ENCODE measurements around the gene COL12A1. TPM values are rescaled to one million over a fixed set of nuclear protein-coding genes. Genes with fewer than 3 reads are reported as not detected.

Gene COL12A1
- total RNA-seq, 2 donors from 2014 or later, result 219 to 222 TPM

- no peak for DNase-seq (ENCODE audit: low spot score)
- intact Hi-C loops (cut with DNase I), result loop anchor here in 1 of 2 donors (5.0 kb wide), 1 partner anchor 219 kb away; no protein-coding TSS in a partner anchor
These were observed 49.5 kb downstream of the COL12A1 start for GRCh38 chr6:75156186-75156878.

DNA sequence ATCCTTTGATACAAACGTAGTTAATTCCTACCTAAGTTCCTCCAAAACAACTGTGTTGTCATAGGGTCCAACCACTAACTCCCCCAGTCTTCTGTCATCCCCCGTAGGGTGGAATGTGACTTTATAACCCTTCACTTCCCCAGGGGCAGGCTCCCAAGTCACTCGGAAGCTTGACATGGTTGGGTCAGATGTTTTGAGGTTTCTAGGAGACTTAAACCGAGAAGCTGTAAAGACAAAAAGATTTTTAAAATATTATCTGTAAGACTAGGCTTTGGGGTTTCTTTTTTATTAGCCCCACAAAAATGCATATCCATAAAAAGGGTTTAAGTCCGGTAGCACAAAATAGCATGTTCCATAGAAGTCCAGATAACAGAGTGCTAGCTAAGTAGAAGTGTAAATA, 50.2 kb downstream of the COL12A1 start:
- DNase-seq (ENCODE audit: low spot score), result no peak
- intact Hi-C loops (cut with DNase I), result loop anchor here in 1 of 2 donors (5.0 kb wide), 1 partner anchor 218 kb away; no protein-coding TSS in a partner anchor

DNA sequence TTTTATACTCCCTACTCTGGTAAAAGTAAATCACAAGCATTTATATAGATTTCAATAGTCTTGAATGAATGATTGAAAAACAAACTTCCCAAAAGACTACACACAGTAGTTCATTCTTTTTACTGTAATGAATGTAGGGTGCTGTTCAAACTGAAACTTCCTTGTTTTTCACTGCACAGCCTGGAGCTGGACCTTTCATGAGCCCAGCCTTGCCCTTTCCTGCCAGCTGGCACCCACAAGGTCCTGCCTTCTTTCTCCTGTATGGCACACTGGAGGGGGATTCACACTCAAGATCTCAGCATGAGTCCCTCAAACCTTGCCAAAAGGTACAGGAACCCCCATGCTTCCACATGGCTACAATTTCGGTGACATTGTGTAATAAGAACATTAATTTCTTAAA, 50.9 kb downstream of the COL12A1 start:
- DNase-seq (ENCODE audit: low spot score), result no peak
- intact Hi-C loops (cut with DNase I), result loop anchor here in 1 of 2 donors (5.0 kb wide), 1 partner anchor 218 kb away; no protein-coding TSS in a partner anchor

DNA sequence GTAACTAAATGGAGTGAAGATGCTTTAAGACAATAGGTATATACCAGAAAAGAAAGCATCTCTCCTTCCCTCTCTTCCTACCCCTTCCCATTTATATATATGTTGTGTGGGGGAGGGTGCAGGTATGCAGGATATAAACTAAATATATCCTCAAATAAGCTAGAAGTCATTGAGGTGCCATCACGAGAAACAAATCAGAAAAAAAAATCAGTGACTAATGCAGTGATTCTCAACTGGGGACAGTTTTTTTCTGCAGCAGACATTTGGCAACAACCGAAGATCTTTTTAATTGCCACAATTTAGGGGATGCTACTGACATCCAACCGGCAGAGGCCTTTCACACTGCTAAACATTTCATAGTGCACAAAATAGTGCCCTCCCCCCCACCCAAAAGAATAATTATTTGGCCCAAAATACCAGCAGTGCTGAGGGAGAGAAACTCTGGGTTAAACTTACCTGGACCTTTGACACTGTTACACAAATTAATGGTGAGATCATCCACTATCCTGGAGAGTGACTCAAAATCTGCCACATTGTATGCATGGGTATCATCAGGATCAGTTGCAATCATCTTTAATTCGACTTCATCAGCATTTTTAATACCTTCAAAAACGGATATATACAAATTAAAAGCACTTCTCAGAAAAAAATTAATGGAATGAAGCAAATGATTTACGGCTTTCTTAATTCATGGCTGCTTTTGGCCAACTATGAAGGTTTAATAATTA, 55.0 kb downstream of the COL12A1 start:
- DNase-seq (ENCODE audit: low spot score), result no peak
- intact Hi-C loops (cut with DNase I), result no loop called here

- no peak for DNase-seq (ENCODE audit: low spot score)
- intact Hi-C loops (cut with DNase I), result no loop called here
These were observed 56.2 kb downstream of the COL12A1 start for GRCh38 chr6:75149696-75150095.

DNA sequence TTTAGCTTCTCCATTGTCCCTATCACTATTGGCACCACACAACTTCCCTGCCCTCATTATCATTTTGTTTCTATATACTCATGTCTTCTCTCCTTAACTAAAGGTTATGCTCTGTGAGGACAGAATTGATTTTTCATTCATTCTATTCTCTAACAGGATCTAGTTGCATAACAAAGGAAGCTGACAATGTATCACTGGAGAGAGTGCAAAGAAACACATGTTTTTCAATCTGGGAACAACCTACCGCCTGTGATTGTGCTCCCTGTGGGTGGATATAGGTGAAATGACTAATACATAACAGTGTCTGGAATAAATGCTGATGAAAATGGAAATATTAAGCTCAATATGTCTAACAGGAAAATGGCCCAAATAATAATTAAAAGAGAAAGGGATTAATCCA, 56.6 kb downstream of the COL12A1 start:
- intact Hi-C loops (cut with DNase I), result no loop called here
- DNase-seq (ENCODE audit: low spot score), result no peak

GRCh38 chr6:75147512-75147911, 58.3 kb downstream of the COL12A1 start:
- intact Hi-C loops (cut with DNase I), result no loop called here
- DNase-seq (ENCODE audit: low spot score), result no peak

DNA sequence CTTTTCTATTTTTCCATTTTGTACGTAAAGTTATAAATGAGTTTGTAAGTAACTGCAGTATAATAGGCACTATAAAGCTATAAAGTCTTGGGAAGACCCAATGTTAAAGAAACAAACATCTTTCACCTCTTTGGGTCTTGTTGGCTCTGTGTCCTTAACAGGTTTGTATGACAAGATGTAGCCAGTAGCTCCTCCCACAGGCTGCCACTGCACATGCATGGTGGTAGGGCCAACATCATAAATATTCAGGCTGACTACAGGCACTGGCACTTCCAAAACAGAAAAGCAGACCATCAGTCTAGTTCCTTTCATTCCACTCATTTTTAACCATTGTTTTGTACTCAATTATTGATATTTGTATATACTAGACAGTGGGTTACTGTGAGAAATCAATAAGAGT, 59.9 kb downstream of the COL12A1 start:
- DNase-seq (ENCODE audit: low spot score), result no peak
- intact Hi-C loops (cut with DNase I), result no loop called here

DNA sequence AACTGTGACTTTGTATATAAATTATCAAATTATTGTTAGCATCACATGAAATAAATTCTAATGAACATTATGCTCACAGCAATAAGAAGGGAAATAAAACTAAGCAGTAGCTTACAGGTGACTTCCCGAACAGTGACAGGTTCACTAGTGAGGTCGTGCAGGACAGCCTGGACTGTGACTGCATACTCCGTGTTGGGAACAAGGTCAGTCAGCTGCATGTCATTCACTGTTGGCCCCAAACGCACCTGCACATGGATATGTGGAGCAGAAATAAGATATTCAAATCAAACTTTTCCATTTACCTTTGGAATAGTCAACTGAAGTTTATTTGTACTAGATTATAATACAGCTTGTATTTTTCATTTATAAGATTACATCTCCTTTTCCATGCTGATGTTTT, 60.6 kb downstream of the COL12A1 start:
- intact Hi-C loops (cut with DNase I), result no loop called here
- DNase-seq (ENCODE audit: low spot score), result no peak

DNA sequence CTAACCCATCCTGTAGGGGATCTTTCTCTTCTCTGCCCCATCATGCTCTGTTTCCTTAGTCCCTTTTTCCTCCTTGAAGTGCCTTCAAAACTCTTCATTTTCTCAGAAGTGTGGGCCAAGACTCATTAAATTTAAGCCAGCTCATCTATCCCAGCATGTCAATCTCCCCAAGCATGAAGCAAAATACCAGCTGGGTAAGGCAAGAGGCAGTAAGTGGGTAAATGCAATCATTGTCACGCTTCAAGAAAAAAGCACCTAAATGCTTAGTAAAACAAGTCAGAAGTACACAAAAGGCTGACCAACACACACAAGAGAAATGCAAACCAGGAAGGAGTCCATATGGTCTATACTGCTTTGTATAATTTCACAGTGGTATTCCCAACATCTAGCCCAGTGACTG, 61.5 kb downstream of the COL12A1 start:
- intact Hi-C loops (cut with DNase I), result no loop called here
- no peak for DNase-seq (ENCODE audit: low spot score)

DNA sequence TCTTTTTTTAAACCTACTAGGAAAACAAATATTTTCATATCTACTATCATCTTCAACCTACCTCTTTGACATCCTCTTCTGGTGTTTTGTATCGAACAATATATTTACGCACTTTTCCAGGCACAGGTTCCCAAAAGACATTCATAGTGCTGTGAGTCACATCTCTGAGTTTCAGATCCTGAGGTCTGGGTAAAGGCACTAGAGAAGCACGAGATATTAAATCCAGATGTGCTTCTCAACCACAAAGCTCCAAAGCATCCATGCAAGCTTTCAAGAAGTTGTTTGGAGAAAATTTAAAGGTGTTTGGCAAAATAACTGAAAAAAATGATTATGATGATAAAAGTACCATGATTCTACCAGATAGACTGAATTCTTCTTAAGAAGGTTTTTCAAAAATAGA, 62.7 kb downstream of the COL12A1 start:
- intact Hi-C loops (cut with DNase I), result no loop called here
- no peak for DNase-seq (ENCODE audit: low spot score)

- DNase-seq (ENCODE audit: low spot score), result no peak
- intact Hi-C loops (cut with DNase I), result no loop called here
These were observed 63.1 kb downstream of the COL12A1 start for GRCh38 chr6:75142721-75143120.

- intact Hi-C loops (cut with DNase I), result no loop called here
- DNase-seq (ENCODE audit: low spot score), result no peak
These were observed 70.0 kb downstream of the COL12A1 start for GRCh38 chr6:75135876-75136275.

- intact Hi-C loops (cut with DNase I), result no loop called here
These were observed 70.4 kb downstream of the COL12A1 start for GRCh38 chr6:75135450-75135849.

DNA sequence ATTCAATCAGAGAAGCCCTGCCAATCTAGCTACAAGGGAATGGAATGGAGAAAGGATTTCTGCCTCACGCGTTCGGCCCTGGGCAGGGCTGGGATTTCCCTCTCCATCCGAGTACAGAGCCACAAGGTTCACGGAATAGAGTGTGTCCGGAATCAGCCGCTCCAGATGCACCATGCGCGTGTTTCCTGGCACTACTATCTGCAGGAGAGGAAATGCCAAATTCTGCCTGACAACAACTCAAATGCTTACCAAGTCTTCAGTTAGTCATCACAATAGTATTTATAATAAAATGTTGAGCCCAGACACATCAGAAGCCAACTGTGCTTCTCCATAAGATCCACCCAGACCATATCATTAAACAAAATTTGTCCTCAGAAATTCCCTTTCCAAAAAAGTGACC, 75.1 kb downstream of the COL12A1 start:
- intact Hi-C loops (cut with DNase I), result no loop called here
- peak; percentile 84 for DNase-seq (ENCODE audit: low spot score)

More at GRCh38 chr6:75135450-75135849, 70.4 kb downstream of the COL12A1 start:
- no peak for DNase-seq (ENCODE audit: low spot score)

GRCh38 chr6:75128878-75129570, 76.8 kb downstream of the COL12A1 start:
- DNase-seq (ENCODE audit: low spot score), result no peak
- intact Hi-C loops (cut with DNase I), result no loop called here

DNA sequence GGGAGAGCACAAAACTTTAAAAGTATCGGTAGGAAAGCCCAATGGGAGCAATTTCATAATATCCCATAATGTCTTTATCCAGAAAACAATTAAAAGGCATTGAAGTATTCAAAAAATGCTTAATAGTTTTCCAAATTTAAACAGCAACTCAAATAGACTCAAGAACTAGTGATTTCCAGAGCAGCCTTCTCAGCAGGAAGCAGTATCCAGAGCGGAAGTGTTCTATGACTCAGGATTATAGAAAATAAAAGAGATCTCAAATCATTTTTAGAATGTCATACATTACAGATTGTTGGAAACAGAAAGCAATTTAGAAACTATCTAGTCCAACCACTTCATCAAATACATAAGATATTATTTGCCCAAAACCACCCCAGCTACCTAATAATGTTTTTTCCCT, 79.3 kb downstream of the COL12A1 start:
- intact Hi-C loops (cut with DNase I), result no loop called here
- DNase-seq (ENCODE audit: low spot score), result no peak

GRCh38 chr6:75124983-75125382, 80.9 kb downstream of the COL12A1 start:
- intact Hi-C loops (cut with DNase I), result no loop called here
- DNase-seq (ENCODE audit: low spot score), result no peak

DNA sequence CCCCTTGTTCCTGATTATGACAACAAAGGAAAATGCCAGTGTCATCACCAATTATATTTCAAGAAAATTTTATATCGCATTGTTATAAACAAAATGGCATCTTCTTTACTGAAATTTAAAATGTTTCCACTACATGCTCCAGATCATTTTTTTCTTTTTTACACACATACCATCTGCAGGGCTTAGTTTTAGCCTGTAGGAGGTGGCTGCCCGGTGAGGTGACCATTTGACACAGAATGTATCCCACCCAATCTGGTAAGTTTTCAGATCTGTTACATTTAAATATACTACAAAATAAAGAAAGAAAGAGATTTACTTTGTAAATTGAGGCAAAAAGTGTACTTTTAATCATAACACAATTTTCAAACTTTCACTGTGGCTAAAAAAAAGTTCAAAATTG, 81.8 kb downstream of the COL12A1 start:
- intact Hi-C loops (cut with DNase I), result no loop called here
- no peak for DNase-seq (ENCODE audit: low spot score)

GRCh38 chr6:75118925-75119515, 86.8 kb downstream of the COL12A1 start:
- DNase-seq (ENCODE audit: low spot score), result no peak
- intact Hi-C loops (cut with DNase I), result no loop called here

Measured in posterior vena cava (tissue), 2 donors.